Fibroblast of skin of left quadriceps (primary cell): Measurements from ENCODE around the gene CRYGD.
"Not testable (repeated sequence)": the region's sequence is repeated elsewhere in the genome, so short reads cannot be mapped to it uniquely, and the experiment has no call there.

ENCODE experiments used
- DNase-seq, 2 experiments: peaks; one replicate each; pipeline ENCODE4 v3.0.0-alpha.2; 2013; ENCODE audit warnings: low read depth in 2 of 2

Gene CRYGD

GRCh38 chr2:208124013-208124715 lies at the start of gene CRYGD:
CRYGD (minus strand) TSS chr2:208124524; CDS start chr2:208124473, 51 bp downstream.
- not testable (repeated sequence) for DNase-seq

- no peak for DNase-seq
Measured at GRCh38 chr2:208172125-208172524, 47.8 kb upstream of the CRYGD start.

- DNase-seq: no peak
Measured at GRCh38 chr2:208164951-208165755, 40.8 kb upstream of the CRYGD start.

GRCh38 chr2:208163489-208163888 lies 39.2 kb upstream of the CRYGD start, which contains the start of gene CRYGA:
CRYGA (minus strand) TSS chr2:208163589; CDS start chr2:208163556, 33 bp downstream.
- no peak for DNase-seq

- DNase-seq: no peak
Measured at GRCh38 chr2:208156439-208156838, 32.1 kb upstream of the CRYGD start.

GRCh38 chr2:208153156-208153555 lies 28.8 kb upstream of the CRYGD start:
- DNase-seq: no peak

- no peak for DNase-seq
Measured at GRCh38 chr2:208150956-208151355, 26.6 kb upstream of the CRYGD start.

- no peak for DNase-seq
Measured at GRCh38 chr2:208150094-208150493, 25.8 kb upstream of the CRYGD start.

- no peak for DNase-seq
Measured at GRCh38 chr2:208148803-208149202, 24.5 kb upstream of the CRYGD start.

GRCh38 chr2:208147759-208148158 lies 23.4 kb upstream of the CRYGD start:
- DNase-seq: no peak

GRCh38 chr2:208147008-208147407 lies 22.7 kb upstream of the CRYGD start:
- no peak for DNase-seq

- no peak for DNase-seq
Measured at GRCh38 chr2:208146006-208146405, 21.7 kb upstream of the CRYGD start, which contains the start of gene CRYGB. CRYGB (minus strand) TSS chr2:208146158; CDS start chr2:208146120, 38 bp downstream.

GRCh38 chr2:208142925-208143799 lies 18.8 kb upstream of the CRYGD start:
- DNase-seq: no peak

- DNase-seq: peak; percentile 1
Measured at GRCh38 chr2:208142240-208142924, 18.1 kb upstream of the CRYGD start.

- no peak for DNase-seq
Measured at GRCh38 chr2:208139447-208139846, 15.1 kb upstream of the CRYGD start.

GRCh38 chr2:208138334-208138733 lies 14.0 kb upstream of the CRYGD start:
- not testable (repeated sequence) for DNase-seq

- no peak for DNase-seq
Measured at GRCh38 chr2:208136716-208137094, 12.4 kb upstream of the CRYGD start.

GRCh38 chr2:208135794-208136715 lies 11.7 kb upstream of the CRYGD start:
- no peak for DNase-seq

- no peak for DNase-seq
Measured at GRCh38 chr2:208134928-208135586, 10.7 kb upstream of the CRYGD start.

- DNase-seq: no peak
Measured at GRCh38 chr2:208130712-208131110, 6.4 kb upstream of the CRYGD start.
